ENCODE results near the gene NR1I2. TPM values are rescaled to one million over a fixed set of nuclear protein-coding genes. Genes with fewer than 3 reads are reported as not detected.
A peak's percentile ranks its signal among the peaks of the same experiment; 100 is the strongest.

Gene NR1I2
- polyA plus RNA-seq, 3 donors: 0.07 TPM; not detected in 2

- H2AFZ ChIP-seq (ENCODE audit: insufficient read depth, low read depth, low read length, poor library complexity, severe bottlenecking): peak overlapping the region; percentile 5
- no peaks in the 10 kb centered on the region for H3K36me3 ChIP-seq (replicated peaks in 1 of 2; ENCODE audit: control insufficient read depth in 1 of 2, insufficient read depth in 2 of 2, low read length in 2 of 2)
- no peaks in the 10 kb centered on the region for H3K4me1 Mint-ChIP-seq
- no peaks in the 10 kb centered on the region for H4K20me1 ChIP-seq (ENCODE audit: insufficient read depth, low read length)
- no peaks in the 10 kb centered on the region for H3K36me3 Mint-ChIP-seq
- H3K27ac Mint-ChIP-seq: peak overlapping the region in 1 of 7 donors; percentile 1
- no peaks in the 10 kb centered on the region for H3K9me3 ChIP-seq (replicated peaks in 1 of 2; ENCODE audit: control insufficient read depth in 1 of 2, insufficient read depth in 1 of 2, low read length in 2 of 2)
- no peak overlapping the region for H3K4me2 ChIP-seq (replicated peaks; ENCODE audit: extremely low read depth, low read length, poor library complexity, severe bottlenecking)
- H3K27me3 Mint-ChIP-seq (ENCODE audit: low read depth in 3 of 3): peaks cover 0 to 2% (median 2%) of the 10 kb centered on the region in 3 donors
- 75% methylated on average over 3 of the region's 3 CpGs for WGBS (ENCODE audit: insufficient coverage)
- no peaks in the 10 kb centered on the region for H3K79me2 ChIP-seq (ENCODE audit: insufficient read depth, low read length)
- no peak for TF ChIP-seq CTCF (IDR thresholded peaks at IDR 0.05)
- H3K27me3 ChIP-seq (ENCODE audit: control insufficient read depth in 2 of 2, insufficient read depth in 2 of 2, low read length in 2 of 2): no peaks in the 10 kb centered on the region
- H3K9ac ChIP-seq (ENCODE audit: insufficient read depth, low read length, poor library complexity, severe bottlenecking): no peak overlapping the region
- H3K27ac ChIP-seq (ENCODE audit: low read depth in 1 of 2, low read length in 2 of 2): no peak overlapping the region
- H3K4me1 ChIP-seq (ENCODE audit: control insufficient read depth in 1 of 2, insufficient read depth in 2 of 2, low read length in 2 of 2): no peaks in the 10 kb centered on the region
- H3K4me3 ChIP-seq (replicated peaks in 1 of 3; ENCODE audit: low read depth in 2 of 3, low read length in 3 of 3): no peak overlapping the region
- H3K4me3 Mint-ChIP-seq: no peak overlapping the region
- no peak for DNase-seq
- intact Hi-C loops (cut with micrococcal nuclease): no loop called here
- H3K9me3 Mint-ChIP-seq: peaks cover 0 to 3% (median 0%) of the 10 kb centered on the region in 7 donors
Measured at GRCh38 chr3:119795849-119796248, 13.9 kb downstream of the NR1I2 start.

- intact Hi-C loops (cut with micrococcal nuclease): no loop called here
Measured at GRCh38 chr3:119796368-119796767, 14.5 kb downstream of the NR1I2 start.

More at GRCh38 chr3:119796368-119796767, 14.5 kb downstream of the NR1I2 start:
- Mint-ChIP-seq H3K4me3 (no peak overlapping the region), H3K27me3 (ENCODE audit: low read depth in 3 of 3) (peaks cover 0 to 3% (median 2%) of the 10 kb centered on the region in 3 donors), H3K9me3 (peaks cover 0 to 3% (median 0%) of the 10 kb centered on the region in 7 donors), H3K4me1 (no peaks in the 10 kb centered on the region), H3K27ac (peak overlapping the region in 1 of 7 donors; percentile 55), H3K36me3 (no peaks in the 10 kb centered on the region)
- Histone ChIP-seq H3K36me3 (replicated peaks in 1 of 2; ENCODE audit: control insufficient read depth in 1 of 2, insufficient read depth in 2 of 2, low read length in 2 of 2) (no peaks in the 10 kb centered on the region), H3K27me3 (ENCODE audit: control insufficient read depth in 2 of 2, insufficient read depth in 2 of 2, low read length in 2 of 2) (no peaks in the 10 kb centered on the region), H3K4me2 (replicated peaks; ENCODE audit: extremely low read depth, low read length, poor library complexity, severe bottlenecking) (no peak overlapping the region), H3K4me1 (ENCODE audit: control insufficient read depth in 1 of 2, insufficient read depth in 2 of 2, low read length in 2 of 2) (no peaks in the 10 kb centered on the region), H3K9me3 (replicated peaks in 1 of 2; ENCODE audit: control insufficient read depth in 1 of 2, insufficient read depth in 1 of 2, low read length in 2 of 2) (no peaks in the 10 kb centered on the region), H3K27ac (ENCODE audit: low read depth in 1 of 2, low read length in 2 of 2) (no peak overlapping the region), H2AFZ (ENCODE audit: insufficient read depth, low read depth, low read length, poor library complexity, severe bottlenecking) (peak overlapping the region; percentile 5), H3K79me2 (ENCODE audit: insufficient read depth, low read length) (no peaks in the 10 kb centered on the region), H3K9ac (ENCODE audit: insufficient read depth, low read length, poor library complexity, severe bottlenecking) (no peak overlapping the region), H4K20me1 (ENCODE audit: insufficient read depth, low read length) (no peaks in the 10 kb centered on the region), H3K4me3 (replicated peaks in 1 of 3; ENCODE audit: low read depth in 2 of 3, low read length in 3 of 3) (no peak overlapping the region)
- no peak for DNase-seq
- WGBS (ENCODE audit: insufficient coverage): 100% methylated on average over 2 of the region's 2 CpGs
- no peak for TF ChIP-seq CTCF (IDR thresholded peaks at IDR 0.05)
